Osteocyte (in vitro differentiated cells): ENCODE data around the gene BIN2. TPM values are rescaled to one million over a fixed set of nuclear protein-coding genes. Genes with fewer than 3 reads are reported as not detected.

Source experiments
- DNase-seq: peaks from one replicate; pipeline ENCODE4 v3.0.0; 2021; ENCODE audit warnings: mixed read lengths; ENCODE audit not compliant: unreplicated experiment; ENCODE audit errors: extremely low spot score
- H3K27ac Mint-ChIP-seq: one replicate; pipeline ENCODE4 v1.8.0; 2021; ENCODE audit warnings: mild to moderate bottlenecking, mixed read lengths; ENCODE audit not compliant: unreplicated experiment
- H3K27me3 Mint-ChIP-seq: one replicate; pipeline ENCODE4 v1.8.0; 2021; ENCODE audit warnings: mixed read lengths; ENCODE audit not compliant: unreplicated experiment
- H3K36me3 Mint-ChIP-seq: one replicate; pipeline ENCODE4 v1.8.0; 2021; ENCODE audit warnings: mixed read lengths; ENCODE audit not compliant: unreplicated experiment
- H3K4me1 Mint-ChIP-seq: one replicate; pipeline ENCODE4 v1.8.0; 2021; ENCODE audit warnings: mixed read lengths; ENCODE audit not compliant: unreplicated experiment
- H3K4me3 Mint-ChIP-seq: one replicate; pipeline ENCODE4 v1.8.0; 2021; ENCODE audit warnings: mild to moderate bottlenecking, moderate library complexity, mixed read lengths; ENCODE audit not compliant: unreplicated experiment
- H3K9me3 Mint-ChIP-seq: one replicate; pipeline ENCODE4 v1.8.0; 2021; ENCODE audit warnings: mixed read lengths; ENCODE audit not compliant: unreplicated experiment
- total RNA-seq: library from RNA; stranded (reverse); gene quantifications from 2 replicates; pipeline ENCODE4 v1.2.1, GENCODE V29; 2021
- TF ChIP-seq, protein P1 (sequence below): fragments of 200-600 bp; sonication (generic); IDR thresholded peaks from 2 replicates; pipeline ENCODE4 v1.5.0; 2021; ENCODE audit warnings: antibody characterized with exemption, mild to moderate bottlenecking, moderate library complexity

Gene BIN2
- total RNA-seq, 1 donor from 2014 or later: not detected

DNA sequence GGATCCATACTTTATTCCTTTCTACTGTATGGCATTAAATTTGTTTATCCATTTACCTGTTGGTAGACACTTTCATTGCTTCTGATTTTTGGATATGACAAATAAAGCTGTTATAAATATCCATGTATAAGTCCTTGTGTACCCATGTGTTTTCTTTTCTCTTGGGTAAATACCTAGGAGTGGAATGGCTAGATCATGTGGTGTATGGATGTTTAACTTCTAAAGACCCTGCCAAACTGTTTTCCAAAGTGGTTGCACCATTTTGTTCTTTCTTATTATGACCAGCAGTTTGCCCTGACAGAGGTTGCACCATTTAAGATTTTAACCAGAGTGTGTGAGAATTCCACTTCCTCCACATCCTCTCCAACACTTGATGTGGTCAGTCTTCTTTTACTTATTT lies 91.3 kb downstream of the BIN2 start:
- no peaks in the 10 kb centered on the region for H3K4me1 Mint-ChIP-seq
- no peak overlapping the region for H3K4me3 Mint-ChIP-seq
- no peaks in the 10 kb centered on the region for H3K27me3 Mint-ChIP-seq
- H3K27ac Mint-ChIP-seq: no peak overlapping the region
- H3K36me3 Mint-ChIP-seq: no peaks in the 10 kb centered on the region
- DNase-seq: no peak
- TF ChIP-seq, protein P1, sequence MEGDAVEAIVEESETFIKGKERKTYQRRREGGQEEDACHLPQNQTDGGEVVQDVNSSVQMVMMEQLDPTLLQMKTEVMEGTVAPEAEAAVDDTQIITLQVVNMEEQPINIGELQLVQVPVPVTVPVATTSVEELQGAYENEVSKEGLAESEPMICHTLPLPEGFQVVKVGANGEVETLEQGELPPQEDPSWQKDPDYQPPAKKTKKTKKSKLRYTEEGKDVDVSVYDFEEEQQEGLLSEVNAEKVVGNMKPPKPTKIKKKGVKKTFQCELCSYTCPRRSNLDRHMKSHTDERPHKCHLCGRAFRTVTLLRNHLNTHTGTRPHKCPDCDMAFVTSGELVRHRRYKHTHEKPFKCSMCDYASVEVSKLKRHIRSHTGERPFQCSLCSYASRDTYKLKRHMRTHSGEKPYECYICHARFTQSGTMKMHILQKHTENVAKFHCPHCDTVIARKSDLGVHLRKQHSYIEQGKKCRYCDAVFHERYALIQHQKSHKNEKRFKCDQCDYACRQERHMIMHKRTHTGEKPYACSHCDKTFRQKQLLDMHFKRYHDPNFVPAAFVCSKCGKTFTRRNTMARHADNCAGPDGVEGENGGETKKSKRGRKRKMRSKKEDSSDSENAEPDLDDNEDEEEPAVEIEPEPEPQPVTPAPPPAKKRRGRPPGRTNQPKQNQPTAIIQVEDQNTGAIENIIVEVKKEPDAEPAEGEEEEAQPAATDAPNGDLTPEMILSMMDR: no peak
- H3K9me3 Mint-ChIP-seq: no peaks in the 10 kb centered on the region

Other genes starting within 250 kb of the BIN2 start
- gene CSRNP2, start 240.6 kb downstream of the BIN2 start, total RNA-seq: 45.1 and 49.0 TPM in 2 replicates
- 20.6 and 21.1 TPM in 2 replicates for gene TFCP2, start 151.0 kb downstream of the BIN2 start, total RNA-seq
- 19.2 and 20.6 TPM in 2 replicates for gene POU6F1, start 106.1 kb downstream of the BIN2 start, total RNA-seq
- gene DAZAP2, start 85.3 kb downstream of the BIN2 start, total RNA-seq: 120 and 130 TPM in 2 replicates
- 4.3 and 7.1 TPM in 2 replicates for gene SMAGP, start 53.8 kb downstream of the BIN2 start, total RNA-seq
- not detected in 2 replicates for gene CELA1, start 22.5 kb upstream of the BIN2 start, total RNA-seq
- gene GALNT6, start 67.2 kb upstream of the BIN2 start, total RNA-seq: 0.71 and 0.94 TPM in 2 replicates
- 3.6 and 4.2 TPM in 2 replicates for gene SLC4A8, start 100.7 kb upstream of the BIN2 start, total RNA-seq